Nucleus accumbens (tissue), 56 donors: ENCODE data around the gene TMEM59.

ENCODE experiments used
- DNase-seq, 56 donors: peaks; one replicate each; lab custom pipeline; 2025; lab: John Stamatoyannopoulos, UW

Gene TMEM59

GRCh38 chr1:53992085-53992874 is 60.7 kb downstream of the TMEM59 start:
- peak in 5 of 56 donors; percentile 1 to 14 (median 4) for DNase-seq

DNA sequence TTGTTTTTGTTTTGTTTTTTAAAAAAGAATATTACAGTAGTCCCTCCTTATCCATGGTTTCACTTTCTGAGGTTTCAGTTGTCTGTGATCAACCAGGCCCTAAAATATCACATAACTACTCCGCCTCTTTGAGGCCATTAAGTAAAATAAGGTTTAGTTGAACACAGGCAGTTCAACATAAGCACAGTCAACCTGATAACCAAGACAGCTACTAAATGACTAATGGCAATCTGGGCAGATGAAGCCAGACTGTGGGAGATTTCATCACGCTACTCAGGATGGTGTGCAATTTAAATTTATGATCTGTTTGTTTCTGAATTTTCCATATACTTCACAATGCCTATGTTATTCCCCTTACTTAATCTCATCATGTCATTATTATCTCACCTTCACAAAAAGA is 65.1 kb downstream of the TMEM59 start:
- DNase-seq = no peak

- DNase-seq = no peak
Observed at GRCh38 chr1:53986458-53986857, 66.5 kb downstream of the TMEM59 start.

- no peak for DNase-seq
Observed at GRCh38 chr1:53984726-53985125, 68.3 kb downstream of the TMEM59 start.

GRCh38 chr1:53982763-53983104 is 70.3 kb downstream of the TMEM59 start:
- DNase-seq = no peak

DNA sequence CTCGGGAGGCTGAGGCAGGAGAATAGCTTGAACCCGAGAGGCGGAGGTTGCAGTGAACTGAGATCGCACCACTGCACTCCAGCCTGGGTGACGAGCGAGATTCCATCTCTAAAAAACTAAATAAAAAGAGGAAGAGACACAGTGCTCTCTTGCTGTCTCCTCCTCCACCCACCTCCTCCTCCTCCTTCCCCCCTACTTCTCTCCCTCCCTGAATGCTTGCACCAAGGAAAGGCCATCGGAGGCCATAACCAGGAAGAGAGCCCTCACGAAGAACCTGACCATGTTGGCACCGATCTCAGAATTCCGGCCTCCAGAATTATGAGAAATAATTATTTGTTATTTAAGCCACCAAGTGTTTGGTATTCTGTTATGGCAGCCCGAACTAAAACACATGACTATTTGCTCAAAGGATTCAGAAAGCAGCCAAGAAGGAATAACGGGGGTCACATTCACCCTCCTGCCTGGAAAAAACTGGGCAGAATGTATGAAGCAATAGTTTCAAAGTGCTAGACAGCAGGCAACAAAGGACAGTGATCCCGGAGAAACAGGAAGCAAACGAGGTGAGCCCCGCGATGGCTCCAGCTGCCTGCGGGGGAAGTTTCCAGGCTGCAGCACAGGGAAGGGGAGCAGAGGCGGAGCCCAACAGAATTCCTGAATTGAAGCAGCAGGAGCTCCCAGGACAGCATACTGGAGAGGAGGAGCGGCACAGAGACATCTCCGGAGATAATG is 70.8 kb downstream of the TMEM59 start:
- DNase-seq = peak in 19 of 56 donors; percentile 4 to 33 (median 10)

DNA sequence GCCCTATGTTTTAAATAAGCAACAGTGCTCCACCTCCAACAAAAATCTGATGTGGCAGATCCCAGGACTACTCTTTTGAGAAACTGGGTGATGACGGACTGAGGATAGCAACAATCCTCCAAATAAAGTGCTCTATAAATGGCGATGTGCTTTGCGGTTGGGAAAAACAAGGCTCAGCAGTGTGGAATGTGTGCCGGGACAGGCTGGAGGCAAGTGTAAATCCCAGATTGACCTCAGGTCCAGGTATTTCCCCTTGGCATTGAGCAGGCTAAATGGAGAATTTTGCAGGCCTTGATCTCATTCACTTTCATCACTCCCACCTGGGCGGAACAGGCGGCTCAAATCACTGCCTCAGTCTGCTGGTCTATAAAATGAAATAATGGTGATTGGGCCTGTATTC is 71.8 kb downstream of the TMEM59 start:
- DNase-seq = no peak

- DNase-seq = no peak
Observed at GRCh38 chr1:53979712-53980450, 73.1 kb downstream of the TMEM59 start.
